GM21367 (cell line): ENCODE results near the gene MAN2A2.
"Not testable (repeated sequence)": the region's sequence is repeated elsewhere in the genome, so short reads cannot be mapped to it uniquely, and the experiment has no call there.

Experiments used
- ATAC-seq: cut with Tn5 transposase; IDR thresholded peaks from one replicate; pipeline ENCODE4 v1.9.1; 2021; ENCODE audit not compliant: unreplicated experiment

MAN2A2 gene

GRCh38 chr15:90917569-90917968 is 14.5 kb downstream of the MAN2A2 start:
- ATAC-seq: no peak

GRCh38 chr15:90918034-90918788 is 15.1 kb downstream of the MAN2A2 start:
- no peak for ATAC-seq

- no peak for ATAC-seq
Observed at GRCh38 chr15:90918835-90919234, 15.7 kb downstream of the MAN2A2 start.

- ATAC-seq: no peak
Observed at GRCh38 chr15:90921887-90922286, 18.8 kb downstream of the MAN2A2 start.

- ATAC-seq: peak; percentile 89
Observed at GRCh38 chr15:90922712-90923322, 19.7 kb downstream of the MAN2A2 start.

- peak; percentile 62 for ATAC-seq
Observed at GRCh38 chr15:90924375-90924774, 21.3 kb downstream of the MAN2A2 start.

- ATAC-seq: not testable (repeated sequence)
Observed at GRCh38 chr15:90926766-90927165, 23.7 kb downstream of the MAN2A2 start.

- not testable (repeated sequence) for ATAC-seq
Observed at GRCh38 chr15:90928106-90928505, 25.0 kb downstream of the MAN2A2 start.

- ATAC-seq: no peak
Observed at GRCh38 chr15:90929246-90930019, 26.3 kb downstream of the MAN2A2 start.

- ATAC-seq: no peak
Observed at GRCh38 chr15:90930861-90931574, 27.9 kb downstream of the MAN2A2 start.

- ATAC-seq: no peak
Observed at GRCh38 chr15:90931575-90931827, 28.4 kb downstream of the MAN2A2 start.

- ATAC-seq: peak; percentile 43
Observed at GRCh38 chr15:90931828-90932659, 28.9 kb downstream of the MAN2A2 start, which contains the start of gene HDDC3. Gene HDDC3, minus strand, starts transcription at chr15:90932549. Its CDS starts 9 bp downstream, at chr15:90932540.

GRCh38 chr15:90932660-90932991 is 29.5 kb downstream of the MAN2A2 start:
- no peak for ATAC-seq

- no peak for ATAC-seq
Observed at GRCh38 chr15:90933301-90933700, 30.2 kb downstream of the MAN2A2 start.

GRCh38 chr15:90934256-90934948 is 31.3 kb downstream of the MAN2A2 start:
- peak; percentile 27 for ATAC-seq

GRCh38 chr15:90934949-90935751 is 32.0 kb downstream of the MAN2A2 start, which contains the start of gene UNC45A:
Gene UNC45A, plus strand, starts transcription at chr15:90935285. Its CDS starts 40 bp downstream, at chr15:90935325.
- peak; percentile 54 for ATAC-seq

GRCh38 chr15:90936823-90937222 is 33.7 kb downstream of the MAN2A2 start:
- no peak for ATAC-seq

- no peak for ATAC-seq
Observed at GRCh38 chr15:90938261-90938660, 35.2 kb downstream of the MAN2A2 start.

GRCh38 chr15:90939756-90940155 is 36.7 kb downstream of the MAN2A2 start:
- no peak for ATAC-seq
